Activated CD4-positive, CD25-positive, alpha-beta regulatory T cell treated with anti-CD3 and anti-CD28 coated beads, Interleukin-2, amount 50 U/mL, for 16 hours (primary cell): ENCODE results near the gene CYSRT1.
A peak's percentile ranks its signal among the peaks of the same experiment; 100 is the strongest.
"Not testable (repeated sequence)": the region's sequence is repeated elsewhere in the genome, so short reads cannot be mapped to it uniquely, and the experiment has no call there.

Source experiments
- DNase-seq: peaks from one replicate; pipeline ENCODE4 v3.0.0-alpha.2; 2020; ENCODE audit warnings: low read depth, low spot score

Gene CYSRT1

DNA sequence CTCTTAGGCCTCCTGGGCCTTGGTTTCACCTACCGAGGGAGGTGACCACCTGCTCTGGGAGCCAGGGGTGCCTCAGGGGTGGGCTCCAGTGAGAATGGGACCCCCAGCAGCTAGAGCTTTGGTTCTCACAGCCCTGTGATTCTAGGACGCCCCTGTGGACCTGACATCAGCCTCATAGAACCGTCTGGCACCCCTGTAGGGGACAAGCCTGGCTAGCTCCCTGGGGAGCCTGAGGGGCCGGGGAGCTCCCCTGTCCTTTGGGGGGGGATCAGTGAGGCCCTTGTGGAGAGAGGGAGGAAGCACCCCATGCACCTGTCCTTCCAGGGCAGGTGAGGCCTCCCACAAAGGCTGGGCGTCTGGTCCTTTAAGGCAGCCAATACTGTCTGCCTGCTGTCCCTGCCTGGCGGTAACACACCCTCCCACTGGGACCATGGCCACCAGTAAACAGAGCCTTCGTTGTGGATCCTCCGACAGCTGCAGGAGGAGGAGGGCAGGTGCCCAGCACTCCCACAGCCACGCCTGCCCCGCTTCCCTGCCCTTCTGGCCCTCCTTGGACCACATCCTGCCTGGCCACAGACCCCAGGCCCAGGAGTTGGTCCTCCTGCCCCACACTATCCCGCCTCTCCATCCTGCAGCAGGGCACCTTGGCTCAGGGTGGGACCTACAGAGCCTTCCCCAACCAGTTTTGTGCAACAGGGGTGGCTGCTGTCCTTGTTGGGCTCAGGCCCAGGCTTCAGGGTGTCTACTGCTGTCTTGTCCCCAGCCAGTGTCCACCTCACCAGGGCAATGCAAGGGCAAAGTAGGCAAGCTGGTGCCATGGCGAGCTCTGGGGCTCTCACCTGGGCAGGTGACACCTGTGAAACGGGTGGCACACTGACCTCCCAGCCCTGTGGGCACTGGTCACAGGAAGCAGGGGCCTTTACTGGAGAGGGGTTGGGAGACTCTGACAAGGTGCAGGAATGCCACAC is 13.1 kb downstream of the CYSRT1 start:
- DNase-seq: no peak

- DNase-seq: not testable (repeated sequence)
These were observed 14.7 kb downstream of the CYSRT1 start for GRCh38 chr9:137239541-137240200.

- peak; percentile 37 for DNase-seq
These were observed 15.4 kb downstream of the CYSRT1 start for GRCh38 chr9:137240318-137240840.

DNA sequence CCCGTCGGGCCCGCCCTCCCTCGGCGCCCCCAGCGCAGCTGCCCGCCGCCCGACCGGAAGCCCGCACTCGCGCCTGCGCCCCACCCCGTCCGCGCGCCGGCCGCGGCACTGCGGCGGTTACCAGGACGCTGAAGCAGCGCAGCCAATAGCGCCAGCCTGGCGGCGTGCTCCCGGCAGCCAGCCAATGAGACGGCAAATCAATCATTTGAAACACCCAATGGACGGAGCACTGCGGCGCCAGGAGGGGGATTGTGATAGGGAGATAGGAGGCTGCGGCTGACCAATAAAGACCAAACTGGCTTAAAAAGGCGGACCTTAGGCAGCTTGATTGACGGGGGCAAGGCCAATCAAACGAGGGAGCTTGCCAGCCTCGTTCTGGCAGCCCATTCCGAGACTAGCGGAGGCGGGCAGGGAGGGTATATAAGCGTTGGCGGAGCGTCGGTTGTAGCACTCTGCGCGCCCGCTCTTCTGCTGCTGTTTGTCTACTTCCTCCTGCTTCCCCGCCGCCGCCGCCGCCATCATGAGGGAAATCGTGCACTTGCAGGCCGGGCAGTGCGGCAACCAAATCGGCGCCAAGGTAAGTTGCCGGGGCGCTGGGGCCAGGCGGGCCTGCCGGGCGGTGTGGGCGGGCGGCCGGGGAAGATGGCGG is 16.0 kb downstream of the CYSRT1 start, which contains the start of gene TUBB4B:
TUBB4B (plus strand) TSS at position 447 of the 649 bp plus-strand sequence; CDS start at position 521, 74 bp downstream.
- DNase-seq: peak; percentile 96

DNA sequence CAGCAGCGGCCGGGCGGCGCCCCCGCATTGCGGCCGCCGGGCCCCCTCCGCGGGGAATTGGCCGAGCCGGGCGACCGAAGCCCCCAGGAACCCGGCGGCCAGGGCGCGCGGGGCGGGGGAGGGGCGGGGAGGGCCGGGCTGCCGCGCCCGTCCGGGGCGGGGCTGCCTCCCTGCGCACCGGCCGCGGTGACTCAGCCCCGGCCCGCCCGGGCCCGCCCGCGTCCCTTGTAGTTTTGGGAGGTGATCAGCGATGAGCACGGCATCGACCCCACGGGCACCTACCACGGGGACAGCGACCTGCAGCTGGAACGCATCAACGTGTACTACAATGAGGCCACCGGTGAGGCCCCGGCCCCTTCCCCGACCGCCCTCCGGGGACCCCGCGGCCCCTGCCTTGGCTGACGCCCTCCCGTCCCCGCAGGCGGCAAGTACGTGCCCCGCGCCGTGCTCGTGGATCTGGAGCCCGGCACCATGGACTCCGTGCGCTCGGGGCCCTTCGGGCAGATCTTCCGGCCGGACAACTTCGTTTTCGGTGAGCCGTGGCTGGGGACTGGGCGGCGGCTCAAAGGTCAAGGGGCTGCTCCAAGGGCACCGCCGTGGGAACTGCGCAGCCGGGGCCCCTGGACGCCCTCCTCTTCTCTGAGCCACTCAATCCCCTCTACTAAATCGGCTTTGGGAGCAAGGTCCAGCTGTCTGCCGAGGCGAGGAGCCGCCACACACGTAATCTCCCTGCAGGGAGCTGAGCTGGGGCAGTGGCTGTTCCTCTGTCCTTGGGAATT is 16.7 kb downstream of the CYSRT1 start:
- DNase-seq: peak; percentile 54

- no peak for DNase-seq
These were observed 17.6 kb downstream of the CYSRT1 start for GRCh38 chr9:137242269-137243203.

DNA sequence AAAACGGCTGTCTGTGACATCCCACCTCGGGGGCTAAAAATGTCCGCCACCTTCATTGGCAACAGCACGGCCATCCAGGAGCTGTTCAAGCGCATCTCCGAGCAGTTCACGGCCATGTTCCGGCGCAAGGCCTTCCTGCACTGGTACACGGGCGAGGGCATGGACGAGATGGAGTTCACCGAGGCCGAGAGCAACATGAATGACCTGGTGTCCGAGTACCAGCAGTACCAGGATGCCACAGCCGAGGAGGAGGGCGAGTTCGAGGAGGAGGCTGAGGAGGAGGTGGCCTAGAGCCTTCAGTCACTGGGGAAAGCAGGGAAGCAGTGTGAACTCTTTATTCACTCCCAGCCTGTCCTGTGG is 18.3 kb downstream of the CYSRT1 start:
- not testable (repeated sequence) for DNase-seq

DNA sequence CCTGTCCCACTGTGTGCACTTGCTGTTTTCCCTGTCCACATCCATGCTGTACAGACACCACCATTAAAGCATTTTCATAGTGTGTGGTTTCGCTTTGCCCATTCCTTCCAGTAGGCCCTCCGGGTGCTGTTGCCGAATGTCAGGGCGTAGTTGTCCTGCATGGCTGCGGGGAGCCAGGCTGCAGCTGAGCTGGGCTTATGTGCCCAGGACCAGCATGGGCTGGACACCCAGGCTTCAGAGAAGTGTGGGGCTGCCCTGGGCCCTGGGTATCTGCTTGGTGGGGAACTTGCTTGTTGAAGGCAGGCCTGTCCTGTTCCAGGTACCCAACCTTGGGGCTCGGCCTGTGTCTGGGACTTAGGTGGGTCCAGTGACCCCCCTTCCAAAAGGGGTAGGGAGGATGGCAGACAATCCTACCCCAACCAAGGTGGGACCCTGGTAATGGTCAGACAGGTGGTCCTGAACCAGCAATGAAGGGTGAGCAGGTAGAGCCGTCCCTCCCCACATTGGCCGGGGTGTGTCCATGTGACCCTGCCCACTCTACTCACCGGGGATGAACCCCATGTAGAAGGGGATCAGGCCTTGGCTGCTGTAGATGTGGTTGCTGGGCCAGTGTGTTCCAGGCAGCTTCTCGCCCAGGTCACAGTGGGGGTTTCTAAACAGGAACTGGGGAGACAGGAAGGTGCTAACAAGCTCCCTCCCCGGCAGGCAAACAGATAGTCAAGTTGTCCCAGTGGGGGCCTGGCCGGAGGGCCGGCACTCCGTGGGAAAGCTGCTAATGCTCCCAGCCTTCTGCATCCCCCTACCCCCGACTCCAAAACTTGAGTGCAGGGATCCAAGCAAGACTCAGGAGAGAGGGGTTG is 18.9 kb downstream of the CYSRT1 start:
- DNase-seq: no peak

DNA sequence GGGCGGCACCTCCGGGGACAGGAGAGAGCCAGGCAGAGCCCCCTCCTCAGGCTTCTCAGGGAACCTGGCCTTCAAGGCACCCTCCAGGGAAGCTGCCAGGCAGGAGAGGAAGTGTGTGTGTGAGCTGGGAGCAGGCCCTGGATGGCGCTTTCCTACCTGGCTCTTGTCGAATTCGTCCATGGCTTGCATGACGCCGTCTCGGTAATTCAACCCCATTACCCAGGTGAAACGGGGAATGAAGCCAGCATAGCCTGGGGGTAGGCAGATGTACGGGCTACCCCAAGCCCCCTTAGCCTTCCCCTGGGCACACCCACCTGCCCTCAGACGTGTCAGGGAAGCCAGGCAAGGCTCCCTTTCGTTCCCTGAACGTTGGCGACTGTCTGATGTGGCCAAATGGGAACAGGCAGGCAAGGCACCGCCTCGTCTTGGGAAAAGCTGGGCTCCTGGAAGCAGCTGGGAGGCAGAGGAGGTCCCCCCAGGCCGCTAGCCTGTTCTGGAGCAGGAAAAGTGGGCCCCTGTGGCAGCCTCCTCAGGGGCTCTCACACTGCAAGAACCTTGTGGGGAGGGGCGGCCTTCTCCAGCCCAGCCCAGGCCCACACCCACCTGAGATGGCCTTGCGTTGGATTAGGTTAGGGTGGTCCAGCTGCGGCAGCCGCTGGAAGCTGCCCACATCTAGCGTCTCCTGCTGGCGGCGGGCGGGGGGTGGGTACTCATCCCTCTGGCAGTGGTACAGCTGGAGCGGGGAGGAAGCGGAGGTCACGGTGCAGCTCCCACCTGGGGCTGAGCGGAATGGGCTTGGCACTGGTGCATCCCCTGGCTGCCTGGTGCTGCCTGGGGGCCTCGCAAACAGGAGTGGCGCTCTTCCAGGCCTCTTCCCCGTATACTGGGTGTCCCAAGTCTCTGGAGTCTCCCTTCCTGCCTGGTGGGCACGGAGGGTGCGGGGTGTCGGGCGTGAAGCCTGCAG is 19.8 kb downstream of the CYSRT1 start:
- DNase-seq: no peak

DNA sequence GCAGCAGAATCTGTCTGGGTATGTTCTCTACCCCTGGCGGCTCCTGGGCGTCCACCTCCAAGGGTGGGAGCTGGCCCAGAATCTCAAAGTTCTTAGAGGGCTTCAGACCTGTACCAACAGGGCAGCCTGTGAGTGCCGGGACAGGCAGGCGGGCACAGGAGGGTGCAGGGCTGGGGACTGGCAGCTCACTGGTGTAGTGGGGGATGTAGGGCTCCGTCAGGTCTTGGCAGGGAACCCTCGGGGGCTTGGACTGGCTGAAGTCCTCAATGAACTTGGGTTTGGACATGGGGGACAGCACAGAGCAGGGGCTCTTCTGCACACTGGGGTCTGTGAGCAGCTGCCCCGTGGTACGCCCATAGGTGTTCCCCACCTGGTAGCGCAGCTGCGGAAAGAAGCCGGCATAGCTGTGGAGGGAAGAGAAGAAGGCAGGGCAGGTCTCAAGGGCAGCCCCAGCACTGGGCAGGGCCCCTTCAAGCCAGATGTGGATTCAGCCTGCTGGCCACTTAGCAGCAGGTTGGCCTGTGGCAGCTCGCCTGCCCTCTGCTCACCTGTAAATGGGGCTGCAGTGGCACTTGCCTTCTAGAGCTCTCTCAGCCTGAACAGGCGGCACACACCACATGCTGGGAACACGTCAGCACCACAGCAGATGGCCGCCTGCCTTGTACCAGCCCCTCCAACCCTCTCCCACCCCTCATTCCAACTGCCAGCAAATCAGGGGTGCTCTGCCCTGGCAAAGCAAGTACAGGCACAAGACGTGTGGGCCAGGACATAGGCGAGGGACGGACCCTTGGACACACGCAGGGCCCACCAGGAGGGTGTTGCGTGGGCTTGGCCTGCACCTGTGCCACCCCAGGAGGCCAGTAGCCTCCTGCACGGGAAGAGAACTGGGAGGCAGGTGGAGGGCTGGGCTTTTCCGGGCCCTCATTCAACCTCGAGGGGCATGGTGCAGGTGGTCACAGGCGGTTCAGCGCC is 20.8 kb downstream of the CYSRT1 start:
- no peak for DNase-seq

GRCh38 chr9:137247135-137247915 is 22.4 kb downstream of the CYSRT1 start:
- no peak for DNase-seq

DNA sequence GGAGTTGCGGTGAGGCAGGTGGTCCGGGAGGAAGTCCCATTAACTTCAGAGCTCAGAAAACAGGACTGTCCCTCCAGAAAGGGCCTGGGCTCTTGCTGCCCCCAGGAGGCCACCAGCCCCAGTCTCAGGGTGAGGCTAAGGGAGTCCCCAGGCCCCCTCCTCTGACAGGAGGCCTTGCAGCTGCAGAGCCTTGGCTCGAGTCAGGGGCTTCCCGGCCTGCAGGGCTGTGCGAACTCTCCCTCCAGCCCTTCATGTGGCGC is 22.9 kb downstream of the CYSRT1 start:
- DNase-seq: no peak

DNA sequence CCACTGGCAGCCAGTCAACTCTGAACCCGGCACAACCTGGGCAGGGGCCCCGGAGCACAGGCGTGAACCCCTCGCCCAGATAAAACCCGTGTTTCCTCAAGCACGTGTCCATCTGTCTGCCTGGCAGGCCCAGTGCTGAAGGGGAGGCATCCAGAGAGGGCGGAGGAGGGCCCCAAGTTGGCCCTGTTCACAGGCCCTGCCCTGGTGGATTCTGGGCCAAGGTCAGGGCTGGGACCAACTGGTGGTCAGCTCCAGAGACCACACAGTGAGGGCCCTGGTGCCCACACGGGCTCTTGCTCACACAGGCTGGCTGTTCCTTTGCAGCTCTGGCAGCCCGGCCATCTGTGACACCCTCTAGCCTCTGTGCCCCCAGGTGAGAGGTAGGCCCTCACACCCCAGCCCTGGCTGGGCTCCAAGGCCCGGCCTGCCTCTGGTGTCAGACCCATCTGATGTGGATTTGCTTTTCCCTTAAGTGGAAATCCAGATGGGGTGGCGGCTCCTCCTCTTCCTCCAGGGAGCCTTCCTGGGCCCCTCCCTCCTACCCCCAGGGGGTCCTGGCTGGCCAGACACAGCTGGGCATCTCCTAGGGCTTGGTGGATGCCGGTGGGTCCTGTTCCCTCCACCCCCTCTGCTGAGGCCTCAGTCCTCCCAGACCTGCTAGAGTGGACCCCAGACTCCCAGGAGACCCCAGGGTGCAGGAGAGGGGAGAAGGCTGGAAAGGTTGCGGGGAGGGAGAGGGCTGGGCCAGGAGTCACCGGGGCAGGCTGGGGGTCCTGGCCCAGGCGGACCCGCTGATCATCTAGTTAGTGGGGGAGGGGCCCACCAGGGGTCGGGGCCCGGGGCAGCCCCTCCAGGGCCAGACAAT is 25.6 kb downstream of the CYSRT1 start:
- no peak for DNase-seq

- DNase-seq: no peak
These were observed 26.2 kb downstream of the CYSRT1 start, which contains the start of gene STPG3 for GRCh38 chr9:137251194-137251461. Gene STPG3 (plus strand): TSS chr9:137251286. CDS start chr9:137251287, 1 bp downstream.

DNA sequence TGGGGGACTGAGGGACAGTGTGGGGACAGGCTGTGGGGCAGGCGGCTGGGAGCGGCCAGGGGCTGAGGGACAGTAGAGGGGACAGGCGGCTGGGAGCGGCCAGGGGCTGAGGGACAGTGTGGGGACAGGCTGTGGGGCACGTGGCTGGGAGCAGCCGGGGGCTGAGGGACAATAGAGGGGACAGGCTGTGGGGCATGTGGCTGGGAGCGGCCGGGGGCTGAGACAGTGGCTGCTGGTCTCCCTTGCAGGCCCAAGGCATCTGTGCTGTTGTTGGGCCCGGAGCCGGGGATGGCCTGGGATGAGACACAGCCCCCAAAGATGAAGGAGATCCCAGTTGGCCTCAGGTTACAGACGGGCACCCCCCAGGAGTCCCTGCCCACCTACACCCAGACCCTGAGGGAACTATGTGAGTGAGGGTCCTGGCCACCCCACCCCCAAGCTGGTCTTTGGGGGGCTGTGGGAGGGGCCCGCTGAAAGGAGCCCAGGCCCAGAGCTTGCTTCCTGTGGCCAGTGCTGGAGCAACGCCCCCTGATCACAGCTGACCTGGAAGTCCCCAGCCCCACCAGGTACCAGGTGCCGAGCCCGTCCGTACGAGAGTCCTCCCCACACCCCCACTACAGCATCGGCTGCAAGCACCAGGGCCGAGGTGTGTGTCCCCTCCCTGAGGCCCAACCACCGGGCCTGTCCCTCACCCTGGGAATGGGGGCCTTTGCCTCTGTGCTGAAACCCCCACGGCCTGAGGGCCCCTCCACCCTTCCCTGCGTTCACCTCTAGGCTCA is 26.7 kb downstream of the CYSRT1 start:
- no peak for DNase-seq
